Glutamatergic neuron (in vitro differentiated cells): ENCODE measurements around the gene TTC39A. TPM values are rescaled to one million over a fixed set of nuclear protein-coding genes. Genes with fewer than 3 reads are reported as not detected.

ENCODE experiments used
- DNase-seq: peaks from one replicate; pipeline ENCODE4 v3.0.0; 2022
- H3K27ac Mint-ChIP-seq: one replicate; pipeline ENCODE4 v1.8.0; 2020; ENCODE audit warnings: mild to moderate bottlenecking, mixed read lengths, inconsistent platforms; ENCODE audit not compliant: unreplicated experiment
- H3K27me3 Mint-ChIP-seq: one replicate; pipeline ENCODE4 v1.8.0; 2020; ENCODE audit warnings: mild to moderate bottlenecking, moderate library complexity, mixed read lengths, inconsistent platforms; ENCODE audit not compliant: unreplicated experiment
- H3K36me3 Mint-ChIP-seq: one replicate; pipeline ENCODE4 v1.8.0; 2020; ENCODE audit warnings: mild to moderate bottlenecking, mixed read lengths, inconsistent platforms; ENCODE audit not compliant: unreplicated experiment
- H3K4me1 Mint-ChIP-seq: one replicate; pipeline ENCODE4 v1.8.0; 2020; ENCODE audit warnings: mild to moderate bottlenecking, low read depth, mixed read lengths, inconsistent platforms; ENCODE audit not compliant: unreplicated experiment
- H3K4me3 Mint-ChIP-seq: one replicate; pipeline ENCODE4 v1.8.0; 2020; ENCODE audit warnings: mild to moderate bottlenecking, mixed read lengths, inconsistent platforms; ENCODE audit not compliant: unreplicated experiment
- H3K9me3 Mint-ChIP-seq: one replicate; pipeline ENCODE4 v1.8.0; 2020; ENCODE audit warnings: mild to moderate bottlenecking, moderate library complexity, mixed read lengths, inconsistent platforms; ENCODE audit not compliant: unreplicated experiment
- total RNA-seq: library from RNA; stranded (reverse); fragmentation: NEBNext Ultra II Directional; extraction: Animal tissue kit (Norgen Biotek cat#: 25700); gene quantifications from one replicate; pipeline ENCODE4 v1.2.1, GENCODE V29; 2021; ENCODE audit not compliant: unreplicated experiment
- TF ChIP-seq, protein P1 (sequence below): fragments of 200-600 bp; sonication (generic); IDR thresholded peaks from one replicate; pipeline ENCODE4 v1.5.0; 2021; ENCODE audit not compliant: partially characterized antibody, unreplicated experiment

Gene TTC39A
- total RNA-seq, 1 donor from 2014 or later: 28.0 TPM

- H3K27ac Mint-ChIP-seq: no peak overlapping the region
- no peaks in the 10 kb centered on the region for H3K9me3 Mint-ChIP-seq
- DNase-seq: no peak
- H3K4me1 Mint-ChIP-seq: peaks cover 12% of the 10 kb centered on the region
- H3K4me3 Mint-ChIP-seq: no peak overlapping the region
- TF ChIP-seq, protein P1, sequence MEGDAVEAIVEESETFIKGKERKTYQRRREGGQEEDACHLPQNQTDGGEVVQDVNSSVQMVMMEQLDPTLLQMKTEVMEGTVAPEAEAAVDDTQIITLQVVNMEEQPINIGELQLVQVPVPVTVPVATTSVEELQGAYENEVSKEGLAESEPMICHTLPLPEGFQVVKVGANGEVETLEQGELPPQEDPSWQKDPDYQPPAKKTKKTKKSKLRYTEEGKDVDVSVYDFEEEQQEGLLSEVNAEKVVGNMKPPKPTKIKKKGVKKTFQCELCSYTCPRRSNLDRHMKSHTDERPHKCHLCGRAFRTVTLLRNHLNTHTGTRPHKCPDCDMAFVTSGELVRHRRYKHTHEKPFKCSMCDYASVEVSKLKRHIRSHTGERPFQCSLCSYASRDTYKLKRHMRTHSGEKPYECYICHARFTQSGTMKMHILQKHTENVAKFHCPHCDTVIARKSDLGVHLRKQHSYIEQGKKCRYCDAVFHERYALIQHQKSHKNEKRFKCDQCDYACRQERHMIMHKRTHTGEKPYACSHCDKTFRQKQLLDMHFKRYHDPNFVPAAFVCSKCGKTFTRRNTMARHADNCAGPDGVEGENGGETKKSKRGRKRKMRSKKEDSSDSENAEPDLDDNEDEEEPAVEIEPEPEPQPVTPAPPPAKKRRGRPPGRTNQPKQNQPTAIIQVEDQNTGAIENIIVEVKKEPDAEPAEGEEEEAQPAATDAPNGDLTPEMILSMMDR: no peak
- peaks cover 7% of the 10 kb centered on the region for H3K36me3 Mint-ChIP-seq
- peaks cover 5% of the 10 kb centered on the region for H3K27me3 Mint-ChIP-seq
These were observed 31.0 kb downstream of the TTC39A start for GRCh38 chr1:51299185-51299885.

DNA sequence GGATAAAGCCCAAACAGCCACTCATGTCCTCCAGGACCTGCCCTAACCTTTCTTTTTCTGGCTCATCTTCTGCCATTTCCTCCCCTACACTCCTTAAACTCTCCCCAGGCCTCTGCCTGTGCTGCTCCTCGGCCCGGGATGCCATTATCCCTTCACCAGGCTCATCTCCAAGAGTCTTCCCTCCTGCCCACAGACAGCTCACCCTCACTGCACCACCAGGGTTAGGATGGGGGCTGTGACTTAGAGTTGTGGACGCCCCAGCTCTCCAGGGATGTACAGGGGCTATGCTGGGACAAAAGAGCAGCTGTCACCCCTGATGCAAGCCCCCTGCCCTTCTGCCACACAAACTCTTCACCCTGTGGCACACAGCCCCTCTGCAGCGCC, 32.0 kb downstream of the TTC39A start:
- Mint-ChIP-seq H3K36me3 (peaks cover 7% of the 10 kb centered on the region), H3K27ac (peak overlapping the region; percentile 77)

GRCh38 chr1:51297401-51298321, 32.7 kb downstream of the TTC39A start:
- peaks cover 7% of the 10 kb centered on the region for H3K36me3 Mint-ChIP-seq
- H3K9me3 Mint-ChIP-seq: no peaks in the 10 kb centered on the region
- H3K27ac Mint-ChIP-seq: peak overlapping the region; percentile 77
- DNase-seq: peak; percentile 44
- H3K4me3 Mint-ChIP-seq: peak overlapping the region; percentile 39
- H3K27me3 Mint-ChIP-seq: peaks cover 3% of the 10 kb centered on the region
- H3K4me1 Mint-ChIP-seq: peaks cover 12% of the 10 kb centered on the region
- TF ChIP-seq, protein P1: no peak

More for the DNA sequence above, 32.0 kb downstream of the TTC39A start:
- no peak for DNase-seq
- TF ChIP-seq, protein P1: no peak
- Mint-ChIP-seq H3K9me3 (no peaks in the 10 kb centered on the region), H3K4me3 (no peak overlapping the region), H3K27me3 (peaks cover 3% of the 10 kb centered on the region), H3K4me1 (peaks cover 12% of the 10 kb centered on the region)

GRCh38 chr1:51296383-51297357, 33.7 kb downstream of the TTC39A start:
- peak; percentile 91 for DNase-seq
- peaks cover 3% of the 10 kb centered on the region for H3K27me3 Mint-ChIP-seq
- TF ChIP-seq, protein P1: peak; percentile 93
- H3K36me3 Mint-ChIP-seq: peaks cover 7% of the 10 kb centered on the region
- no peak overlapping the region for H3K4me3 Mint-ChIP-seq
- H3K27ac Mint-ChIP-seq: no peak overlapping the region
- no peaks in the 10 kb centered on the region for H3K9me3 Mint-ChIP-seq
- peaks cover 10% of the 10 kb centered on the region for H3K4me1 Mint-ChIP-seq
